Activated naive CD4-positive, alpha-beta T cell treated with anti-CD3 and anti-CD28 coated beads, Interleukin-2, amount 10 ng/mL, durations not matched to agents 7 days and 5 days (primary cell): ENCODE data around the gene VPS54.
"Not testable (repeated sequence)": the region's sequence is repeated elsewhere in the genome, so short reads cannot be mapped to it uniquely, and the experiment has no call there.

Experiments used
- CTCF ChIA-PET: fragments of 350-600 bp; sonication (Branson Sonifier 250); formaldehyde crosslinking; loops from one replicate; lab custom pipeline; 2021; ENCODE audit warnings: antibody characterized with exemption; lab: Charles Lee
- DNase-seq: peaks from one replicate; pipeline ENCODE4 v3.0.0-alpha.2; 2020
- H3K27ac Mint-ChIP-seq: one replicate; pipeline ENCODE4 v1.8.0; 2021; ENCODE audit warnings: mild to moderate bottlenecking, moderate library complexity, mixed read lengths
- H3K27me3 Mint-ChIP-seq: one replicate; pipeline ENCODE4 v1.8.0; 2021; ENCODE audit warnings: mild to moderate bottlenecking, mixed read lengths
- H3K36me3 Mint-ChIP-seq: one replicate; pipeline ENCODE4 v1.8.0; 2021; ENCODE audit warnings: mixed read lengths
- H3K4me1 Mint-ChIP-seq: one replicate; pipeline ENCODE4 v1.8.0; 2021; ENCODE audit warnings: mixed read lengths
- H3K4me3 Mint-ChIP-seq: one replicate; pipeline ENCODE4 v1.8.0; 2021; ENCODE audit warnings: mild to moderate bottlenecking, moderate library complexity, mixed read lengths
- H3K9me3 Mint-ChIP-seq: one replicate; pipeline ENCODE4 v1.8.0; 2021; ENCODE audit warnings: mixed read lengths

Gene VPS54

DNA sequence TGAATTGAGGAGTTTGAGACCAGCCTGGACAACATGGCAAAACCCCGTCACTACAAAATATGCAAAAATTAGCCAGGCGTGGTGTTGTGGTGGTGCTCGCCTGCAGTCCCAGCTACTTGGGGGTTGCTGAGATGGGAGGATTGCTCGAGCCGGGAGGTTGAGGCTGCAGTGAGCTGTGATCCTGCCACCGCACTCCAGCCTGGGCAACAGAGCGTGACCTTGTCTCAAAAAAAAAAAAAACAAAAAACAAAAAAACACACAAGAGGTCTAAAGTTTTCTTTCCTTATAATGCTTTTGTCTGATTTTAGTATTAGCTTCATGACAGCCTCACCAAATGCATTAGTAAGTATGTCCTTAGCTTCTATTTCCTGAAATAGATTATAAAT, 43.1 kb downstream of the VPS54 start:
- H3K27me3 Mint-ChIP-seq, result no peaks in the 10 kb centered on the region
- no peak overlapping the region for H3K27ac Mint-ChIP-seq
- no peak overlapping the region for H3K4me3 Mint-ChIP-seq
- H3K4me1 Mint-ChIP-seq, result peaks cover 22% of the 10 kb centered on the region
- H3K9me3 Mint-ChIP-seq, result no peaks in the 10 kb centered on the region
- CTCF ChIA-PET, result no interaction called here
- H3K36me3 Mint-ChIP-seq, result peaks cover 47% of the 10 kb centered on the region
- no peak for DNase-seq

GRCh38 chr2:63975437-63976124, 43.6 kb downstream of the VPS54 start:
- Mint-ChIP-seq H3K4me1 (peaks cover 22% of the 10 kb centered on the region), H3K36me3 (peaks cover 45% of the 10 kb centered on the region), H3K9me3 (no peaks in the 10 kb centered on the region), H3K27me3 (no peaks in the 10 kb centered on the region), H3K4me3 (no peak overlapping the region), H3K27ac (no peak overlapping the region)
- CTCF ChIA-PET, result no interaction called here
- DNase-seq, result no peak

DNA sequence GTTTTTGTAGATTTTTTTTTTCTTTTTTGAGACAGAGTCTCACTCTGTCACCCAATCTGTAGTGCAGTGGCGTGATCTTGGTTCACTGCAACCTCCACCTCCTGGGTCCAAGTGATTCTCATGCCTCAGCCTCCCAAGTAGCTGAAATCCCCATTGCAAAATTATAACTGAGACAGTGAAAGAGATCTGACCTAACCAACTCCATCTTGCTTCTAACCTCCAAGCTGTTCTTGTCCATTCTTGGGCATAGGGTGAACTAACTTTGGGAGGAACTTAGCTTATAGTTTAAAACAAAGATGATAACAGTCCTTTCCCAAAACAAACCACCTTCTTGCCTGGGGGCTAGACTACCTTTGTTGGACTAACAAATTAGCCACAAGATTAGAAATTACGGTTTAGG, 44.2 kb downstream of the VPS54 start:
- peaks cover 41% of the 10 kb centered on the region for H3K36me3 Mint-ChIP-seq
- H3K4me3 Mint-ChIP-seq, CTCF ChIA-PET, H3K27ac Mint-ChIP-seq, H3K9me3 Mint-ChIP-seq, DNase-seq, H3K27me3 Mint-ChIP-seq: not testable (repeated sequence)
- H3K4me1 Mint-ChIP-seq, result peaks cover 22% of the 10 kb centered on the region

GRCh38 chr2:63962186-63962585, 57.0 kb downstream of the VPS54 start:
- Mint-ChIP-seq H3K27ac (no peak overlapping the region), H3K9me3 (no peaks in the 10 kb centered on the region), H3K27me3 (no peaks in the 10 kb centered on the region)

DNA sequence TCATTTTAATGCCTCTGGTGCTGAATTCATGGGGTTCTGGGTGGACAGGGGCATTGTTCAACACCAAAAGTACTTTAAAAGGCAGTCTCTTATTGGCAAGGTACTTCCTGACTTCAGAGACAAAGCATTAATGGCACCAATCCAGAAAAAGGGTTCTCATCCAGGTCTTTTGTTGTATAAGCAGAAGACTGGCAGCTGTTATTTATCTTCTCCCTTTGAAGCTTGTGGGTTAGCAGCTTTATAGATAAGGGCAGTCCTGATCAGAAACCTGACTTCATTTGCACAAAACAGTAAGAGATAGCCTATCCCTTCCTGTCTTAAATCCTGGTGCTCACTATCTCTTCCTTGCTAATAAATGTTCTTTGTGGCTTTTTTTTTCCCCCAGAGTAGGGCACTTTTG, 68.8 kb downstream of the VPS54 start:
- H3K4me1 Mint-ChIP-seq, result no peaks in the 10 kb centered on the region
- H3K27me3 Mint-ChIP-seq, result no peaks in the 10 kb centered on the region
- no peak overlapping the region for H3K4me3 Mint-ChIP-seq
- H3K36me3 Mint-ChIP-seq, result peaks cover 38% of the 10 kb centered on the region
- CTCF ChIA-PET, result no interaction called here
- peaks cover 12% of the 10 kb centered on the region for H3K9me3 Mint-ChIP-seq
- no peak for DNase-seq
- no peak overlapping the region for H3K27ac Mint-ChIP-seq

More at GRCh38 chr2:63962186-63962585, 57.0 kb downstream of the VPS54 start:
- Mint-ChIP-seq H3K4me3 (no peak overlapping the region), H3K36me3 (peaks cover 42% of the 10 kb centered on the region), H3K4me1 (no peaks in the 10 kb centered on the region)
- DNase-seq, result no peak
- CTCF ChIA-PET, result no interaction called here

DNA sequence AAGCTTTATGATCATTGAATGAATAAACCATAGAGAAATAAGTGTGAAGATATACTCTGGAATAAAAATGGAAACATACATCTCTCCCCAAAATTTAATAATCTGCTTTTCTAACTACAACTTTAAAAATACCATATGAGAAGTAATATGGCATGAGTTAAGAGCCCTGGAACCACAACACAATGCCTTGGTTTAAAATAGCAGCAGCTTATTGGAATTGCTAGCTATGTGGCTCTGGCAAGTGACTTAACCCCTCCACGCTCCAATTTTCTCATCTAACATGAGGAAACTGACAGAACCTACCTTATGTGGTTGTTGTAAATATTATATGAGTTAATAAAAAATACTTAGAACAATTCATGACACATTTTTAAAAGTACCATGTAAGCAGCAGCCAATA, 76.4 kb downstream of the VPS54 start:
- no peaks in the 10 kb centered on the region for H3K4me1 Mint-ChIP-seq
- H3K4me3 Mint-ChIP-seq, result no peak overlapping the region
- DNase-seq, result no peak
- no peak overlapping the region for H3K27ac Mint-ChIP-seq
- H3K27me3 Mint-ChIP-seq, result no peaks in the 10 kb centered on the region
- H3K9me3 Mint-ChIP-seq, result peaks cover 4% of the 10 kb centered on the region
- peaks cover 33% of the 10 kb centered on the region for H3K36me3 Mint-ChIP-seq
- CTCF ChIA-PET, result no interaction called here

DNA sequence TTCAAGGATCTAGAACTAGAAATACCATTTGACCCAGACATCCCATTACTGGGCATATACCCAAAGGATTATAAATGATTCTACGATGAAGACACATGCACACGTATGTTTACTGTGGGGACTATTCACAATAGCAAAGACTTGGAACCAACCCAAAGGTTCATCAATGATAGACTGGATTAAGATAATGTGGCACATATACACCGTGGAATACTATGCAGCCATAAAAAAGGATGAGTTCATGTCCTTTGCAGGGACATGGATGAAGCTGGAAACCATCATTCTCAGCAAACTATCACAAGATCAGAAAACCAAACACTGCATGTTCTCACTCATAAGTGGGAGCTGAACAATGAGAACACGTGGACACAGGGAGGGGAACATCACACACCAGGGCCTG, 87.1 kb downstream of the VPS54 start:
- H3K27ac Mint-ChIP-seq, H3K4me1 Mint-ChIP-seq, CTCF ChIA-PET, DNase-seq, H3K27me3 Mint-ChIP-seq, H3K4me3 Mint-ChIP-seq: not testable (repeated sequence)
- Mint-ChIP-seq H3K36me3 (peaks cover 65% of the 10 kb centered on the region), H3K9me3 (peaks cover 12% of the 10 kb centered on the region)

DNA sequence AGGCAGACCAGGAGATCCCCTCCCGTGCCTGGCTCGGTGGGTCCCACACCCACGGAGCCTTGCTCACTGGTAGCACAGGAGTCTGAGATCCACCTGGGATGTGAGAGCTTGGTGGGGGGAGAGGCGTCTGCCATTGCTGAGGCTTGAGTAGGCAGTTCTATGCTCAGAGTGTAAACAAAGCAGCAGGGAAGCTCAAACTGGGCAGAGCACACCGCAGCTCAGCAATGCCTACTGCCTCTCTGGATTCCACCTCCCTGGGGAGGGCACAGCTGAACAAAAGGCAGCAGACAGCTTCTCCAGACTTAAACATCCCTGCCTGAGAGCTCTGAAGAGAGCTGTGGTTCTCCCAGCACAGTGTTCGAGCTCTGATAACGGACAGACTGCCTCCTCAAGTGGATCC, 92.4 kb downstream of the VPS54 start:
- H3K36me3 Mint-ChIP-seq, result peaks cover 69% of the 10 kb centered on the region
- no peaks in the 10 kb centered on the region for H3K27me3 Mint-ChIP-seq
- no peaks in the 10 kb centered on the region for H3K4me1 Mint-ChIP-seq
- peaks cover 8% of the 10 kb centered on the region for H3K9me3 Mint-ChIP-seq
- no peak overlapping the region for H3K27ac Mint-ChIP-seq
- CTCF ChIA-PET, result no interaction called here
- no peak for DNase-seq
- H3K4me3 Mint-ChIP-seq, result no peak overlapping the region

- Mint-ChIP-seq H3K9me3 (no peaks in the 10 kb centered on the region), H3K4me3 (no peak overlapping the region), H3K4me1 (no peaks in the 10 kb centered on the region), H3K27me3 (no peaks in the 10 kb centered on the region), H3K36me3 (peaks cover 47% of the 10 kb centered on the region), H3K27ac (no peak overlapping the region)
- no peak for DNase-seq
- CTCF ChIA-PET, result no interaction called here
Observed at GRCh38 chr2:63914311-63914710, 104.9 kb downstream of the VPS54 start.

DNA sequence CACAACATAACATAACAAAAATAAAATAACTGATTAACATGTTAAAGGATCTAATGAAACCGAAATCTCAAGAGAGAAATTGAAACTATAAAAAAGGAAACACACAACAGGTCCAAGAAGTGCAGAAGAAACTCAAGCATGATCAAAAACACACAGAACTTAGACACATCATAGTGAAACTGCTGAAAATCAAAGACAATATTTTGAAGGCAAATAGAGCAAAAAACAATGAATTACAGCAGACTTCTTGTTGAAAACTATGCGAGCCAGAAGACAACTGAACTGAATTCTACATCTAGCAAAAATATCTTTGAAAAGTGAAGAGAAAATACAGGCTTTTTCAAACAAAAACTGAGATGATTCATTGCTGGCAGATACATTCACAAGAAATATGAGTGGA, 116.2 kb downstream of the VPS54 start:
- H3K4me3 Mint-ChIP-seq, result no peak overlapping the region
- CTCF ChIA-PET, result no interaction called here
- peaks cover 27% of the 10 kb centered on the region for H3K9me3 Mint-ChIP-seq
- DNase-seq, result no peak
- H3K36me3 Mint-ChIP-seq, result peaks cover 81% of the 10 kb centered on the region
- H3K27me3 Mint-ChIP-seq, result no peaks in the 10 kb centered on the region
- peaks cover 6% of the 10 kb centered on the region for H3K4me1 Mint-ChIP-seq
- no peak overlapping the region for H3K27ac Mint-ChIP-seq

DNA sequence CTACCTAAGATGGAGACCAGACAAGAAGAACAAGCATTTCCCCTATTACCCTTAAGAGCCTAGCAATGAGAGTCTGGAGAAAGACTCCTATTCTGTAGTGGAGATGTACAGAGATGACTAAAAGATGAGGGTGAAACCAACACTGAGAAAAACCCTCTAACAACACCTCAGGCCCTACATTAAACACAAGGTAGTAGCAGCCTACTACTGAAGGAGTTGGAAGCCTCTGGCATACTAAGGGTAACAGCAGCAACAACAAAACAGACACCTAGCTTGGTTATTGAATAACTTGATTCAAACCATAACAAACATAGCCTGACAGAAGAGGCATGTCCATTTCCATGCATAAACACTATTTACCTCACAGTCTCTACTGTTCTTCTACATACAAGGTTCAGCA, 117.1 kb downstream of the VPS54 start:
- Mint-ChIP-seq H3K36me3 (peaks cover 81% of the 10 kb centered on the region), H3K27ac (peak overlapping the region; percentile 2), H3K4me1 (peaks cover 6% of the 10 kb centered on the region), H3K27me3 (no peaks in the 10 kb centered on the region), H3K9me3 (peaks cover 27% of the 10 kb centered on the region), H3K4me3 (no peak overlapping the region)
- no peak for DNase-seq
- CTCF ChIA-PET, result no interaction called here

DNA sequence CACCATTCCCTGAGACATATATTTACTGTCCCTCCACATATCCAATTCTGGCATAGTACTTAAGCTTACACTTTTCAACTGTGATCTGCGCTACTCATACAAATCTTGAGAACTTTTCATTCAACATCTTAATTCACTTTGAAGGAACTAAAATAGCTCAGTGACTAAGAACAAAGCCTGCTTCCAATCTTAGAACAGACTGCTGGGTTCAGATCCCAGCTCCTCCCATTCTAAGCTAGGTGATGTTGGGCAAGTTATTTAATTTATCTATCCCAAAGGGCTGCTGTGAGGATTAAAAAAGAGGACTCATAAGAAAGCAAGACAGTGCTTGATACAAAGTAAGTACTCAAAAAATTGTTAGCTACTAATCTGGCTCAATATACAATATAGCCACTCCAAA, 119.6 kb downstream of the VPS54 start:
- CTCF ChIA-PET, result interaction anchor here (0.9 to 1.5 kb wide), 3 partner anchors 10 to 208 kb away, joined by 3 to 11 read pairs (median 4); no protein-coding TSS in a partner anchor
- peaks cover 23% of the 10 kb centered on the region for H3K9me3 Mint-ChIP-seq
- H3K27me3 Mint-ChIP-seq, result no peaks in the 10 kb centered on the region
- H3K4me3 Mint-ChIP-seq, result no peak overlapping the region
- peaks cover 68% of the 10 kb centered on the region for H3K36me3 Mint-ChIP-seq
- H3K4me1 Mint-ChIP-seq, result peaks cover 6% of the 10 kb centered on the region
- H3K27ac Mint-ChIP-seq, result no peak overlapping the region
- no peak for DNase-seq

GRCh38 chr2:63898839-63899238, 120.4 kb downstream of the VPS54 start:
- no peaks in the 10 kb centered on the region for H3K27me3 Mint-ChIP-seq
- DNase-seq, result no peak
- H3K27ac Mint-ChIP-seq, result no peak overlapping the region
- H3K9me3 Mint-ChIP-seq, result peaks cover 20% of the 10 kb centered on the region
- H3K4me1 Mint-ChIP-seq, result peaks cover 6% of the 10 kb centered on the region
- H3K4me3 Mint-ChIP-seq, result no peak overlapping the region
- CTCF ChIA-PET, result interaction anchor here (1.2 to 1.5 kb wide), 2 partner anchors 9 to 208 kb away, joined by 4 to 11 read pairs; no protein-coding TSS in a partner anchor
- peaks cover 66% of the 10 kb centered on the region for H3K36me3 Mint-ChIP-seq

DNA sequence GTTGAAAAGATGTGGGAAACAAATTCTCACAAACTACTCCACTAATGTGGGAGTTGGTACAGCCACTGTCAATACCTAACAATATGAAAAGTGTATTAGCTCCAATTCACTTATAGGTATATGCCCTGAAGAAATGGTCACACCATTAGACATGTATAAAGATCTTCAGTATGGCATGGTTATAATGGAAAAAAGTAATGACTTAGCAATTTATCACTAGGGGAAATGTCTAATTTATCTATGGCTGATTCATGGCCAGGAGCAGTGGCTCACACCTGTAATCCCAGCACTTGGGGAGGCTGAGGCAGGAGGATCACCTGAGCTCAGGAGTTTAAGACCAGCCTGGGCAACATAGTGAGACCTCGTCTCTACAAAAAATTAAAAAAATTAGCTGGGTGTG, 125.1 kb downstream of the VPS54 start:
- no peak overlapping the region for H3K27ac Mint-ChIP-seq
- DNase-seq, result no peak
- CTCF ChIA-PET, result interaction anchor here (0.7 kb wide), 1 partner anchor 33 kb away, joined by 3 read pairs; no protein-coding TSS in a partner anchor

GRCh38 chr2:63893163-63893562, 126.1 kb downstream of the VPS54 start:
- Mint-ChIP-seq H3K27me3 (no peaks in the 10 kb centered on the region), H3K4me1 (no peaks in the 10 kb centered on the region), H3K27ac (peak overlapping the region; percentile 15), H3K36me3 (peaks cover 60% of the 10 kb centered on the region), H3K4me3 (no peak overlapping the region), H3K9me3 (no peaks in the 10 kb centered on the region)
- CTCF ChIA-PET, result no interaction called here
- DNase-seq, result no peak

More for the DNA sequence above, 125.1 kb downstream of the VPS54 start:
- H3K27me3 Mint-ChIP-seq, result no peaks in the 10 kb centered on the region
- no peak overlapping the region for H3K4me3 Mint-ChIP-seq
- no peaks in the 10 kb centered on the region for H3K4me1 Mint-ChIP-seq
- no peaks in the 10 kb centered on the region for H3K9me3 Mint-ChIP-seq
- peaks cover 59% of the 10 kb centered on the region for H3K36me3 Mint-ChIP-seq
